Mesothelial cell of epicardium (in vitro differentiated cells): ENCODE measurements around the gene RAMP2. TPM values are rescaled to one million over a fixed set of nuclear protein-coding genes. Genes with fewer than 3 reads are reported as not detected.

ENCODE experiments used
- DNase-seq, 2 experiments: peaks; one replicate each; pipeline ENCODE4 v3.0.0; 2021; ENCODE audit warnings: low spot score in 2 of 2; ENCODE audit not compliant: unreplicated experiment in 2 of 2
- H3K27ac Mint-ChIP-seq: 2 replicates; pipeline ENCODE4 v1.8.0; 2021; ENCODE audit warnings: mixed read lengths
- H3K27me3 Mint-ChIP-seq: 2 replicates; pipeline ENCODE4 v1.8.0; 2021; ENCODE audit warnings: low read depth, mixed read lengths
- H3K36me3 Mint-ChIP-seq: 2 replicates; pipeline ENCODE4 v1.8.0; 2021; ENCODE audit warnings: mixed read lengths
- H3K4me1 Mint-ChIP-seq: 2 replicates; pipeline ENCODE4 v1.8.0; 2021; ENCODE audit warnings: mixed read lengths
- H3K4me3 Mint-ChIP-seq: 2 replicates; pipeline ENCODE4 v1.8.0; 2021; ENCODE audit warnings: mild to moderate bottlenecking, moderate library complexity, mixed read lengths
- H3K9me3 Mint-ChIP-seq: 2 replicates; pipeline ENCODE4 v1.8.0; 2021; ENCODE audit warnings: mixed read lengths
- CTCF ChIP-seq: fragments of 200-600 bp; sonication (generic); IDR thresholded peaks from one replicate; pipeline ENCODE4 v1.5.0; 2021; ENCODE audit warnings: antibody characterized with exemption; ENCODE audit not compliant: unreplicated experiment
- total RNA-seq: library from RNA; stranded (reverse); gene quantifications from 3 replicates; pipeline ENCODE4 v1.2.1, GENCODE V29; 2021

The RAMP2 gene
- total RNA-seq, 1 donor from 2014 or later, result 22.3 TPM

GRCh38 chr17:42798383-42799380 lies 37.7 kb downstream of the RAMP2 start, which contains the start of the genes CNTD1 and COA3:
CNTD1 (plus strand) TSS chr17:42798861; CDS start chr17:42799068, 207 bp downstream.
COA3 (minus strand) TSS chr17:42798704; CDS start chr17:42798681, 23 bp downstream.
- Mint-ChIP-seq H3K27ac (peak within 1 kb of the TSS; percentile 87), H3K4me3 (peak within 1 kb of the TSS; percentile 91), H3K4me1 (peaks cover 15% of the 10 kb centered on the region)

GRCh38 chr17:42803074-42803883 lies 42.3 kb downstream of the RAMP2 start:
- Mint-ChIP-seq H3K36me3 (no peaks in the 10 kb centered on the region), H3K27me3 (peaks cover 12% of the 10 kb centered on the region), H3K27ac (no peak overlapping the region), H3K4me1 (peaks cover 5% of the 10 kb centered on the region), H3K9me3 (no peaks in the 10 kb centered on the region), H3K4me3 (no peak overlapping the region)
- no peak for TF ChIP-seq CTCF
- DNase-seq, result no peak

More at GRCh38 chr17:42798383-42799380, 37.7 kb downstream of the RAMP2 start, which contains the start of the genes CNTD1 and COA3:
- DNase-seq, result peak; percentile 58 to 79
- TF ChIP-seq CTCF, result no peak
- Mint-ChIP-seq H3K36me3 (peaks cover 8% of the 10 kb centered on the region), H3K27me3 (peaks cover 12% of the 10 kb centered on the region), H3K9me3 (no peaks in the 10 kb centered on the region)

GRCh38 chr17:42804918-42805367 lies 43.9 kb downstream of the RAMP2 start:
- Mint-ChIP-seq H3K4me3 (no peak overlapping the region), H3K27me3 (peaks cover 9% of the 10 kb centered on the region), H3K36me3 (peaks cover 2% of the 10 kb centered on the region), H3K27ac (no peak overlapping the region), H3K9me3 (no peaks in the 10 kb centered on the region), H3K4me1 (no peaks in the 10 kb centered on the region)
- no peak for DNase-seq
- no peak for TF ChIP-seq CTCF

- Mint-ChIP-seq H3K27ac (no peak overlapping the region), H3K4me1 (no peaks in the 10 kb centered on the region), H3K27me3 (peaks cover 5% of the 10 kb centered on the region), H3K4me3 (no peak overlapping the region), H3K36me3 (peaks cover 10% of the 10 kb centered on the region), H3K9me3 (no peaks in the 10 kb centered on the region)
- TF ChIP-seq CTCF, result no peak
- DNase-seq, result no peak
Observed at GRCh38 chr17:42806249-42806648, 45.2 kb downstream of the RAMP2 start.

GRCh38 chr17:42809250-42809649 lies 48.2 kb downstream of the RAMP2 start:
- Mint-ChIP-seq H3K4me3 (no peak overlapping the region), H3K9me3 (no peaks in the 10 kb centered on the region), H3K36me3 (peaks cover 20% of the 10 kb centered on the region), H3K27me3 (no peaks in the 10 kb centered on the region), H3K4me1 (no peaks in the 10 kb centered on the region), H3K27ac (no peak overlapping the region)
- no peak for TF ChIP-seq CTCF
- DNase-seq, result no peak
